ENCODE measurements around the gene AFMID. TPM values are rescaled to one million over a fixed set of nuclear protein-coding genes. Genes with fewer than 3 reads are reported as not detected.

AFMID gene
- total and polyA plus RNA-seq, 2 donors (not counting 1 experiment from before 2014, with no cell fraction given): 18.2 to 24.8 TPM

- Mint-ChIP-seq H3K9me3 (ENCODE audit: insufficient read depth) (no peaks in the 10 kb centered on the region), H3K4me3 (peak overlapping the region; percentile 57), H3K27ac (peak overlapping the region; percentile 59), H3K4me1 (peaks cover 33% of the 10 kb centered on the region), H3K27me3 (no peaks in the 10 kb centered on the region)
- no peak overlapping the region for H3K9ac ChIP-seq (ENCODE audit: low read length)
- H2AFZ ChIP-seq (ENCODE audit: insufficient read depth, low read depth, low read length, poor library complexity, severe bottlenecking): peak overlapping the region; percentile 27
- H3K4me2 ChIP-seq (replicated peaks; ENCODE audit: low read depth, low read length, poor library complexity, severe bottlenecking): peak overlapping the region; percentile 62
- H3K27ac ChIP-seq (ENCODE audit: low read length in 2 of 2): no peak overlapping the region
- H3K9me3 ChIP-seq (ENCODE audit: control extremely low read depth in 1 of 3, control insufficient read depth in 2 of 3, insufficient read depth in 1 of 3, low read length in 2 of 3): no peaks in the 10 kb centered on the region
- intact Hi-C loops (cut with micrococcal nuclease): loop anchor here (1.0 to 5.0 kb wide), 7 partner anchors 25 to 232 kb away; partner anchors contain the start of genes SOCS3 and TMC8
- peaks cover 33 to 40% of the 10 kb centered on the region in 2 donors for H3K4me1 ChIP-seq (ENCODE audit: control insufficient read depth in 2 of 2, insufficient read depth in 2 of 2, low read length in 2 of 2)
- WGBS (ENCODE audit: insufficient coverage): 15% methylated on average over 27 of the region's 27 CpGs
- no peak for TF ChIP-seq EZH2 (IDR thresholded peaks at IDR 0.05; ENCODE audit: borderline replicate concordance, insufficient read depth, low read depth, low read length, poor library complexity, severe bottlenecking)
- TF ChIP-seq, protein P1, sequence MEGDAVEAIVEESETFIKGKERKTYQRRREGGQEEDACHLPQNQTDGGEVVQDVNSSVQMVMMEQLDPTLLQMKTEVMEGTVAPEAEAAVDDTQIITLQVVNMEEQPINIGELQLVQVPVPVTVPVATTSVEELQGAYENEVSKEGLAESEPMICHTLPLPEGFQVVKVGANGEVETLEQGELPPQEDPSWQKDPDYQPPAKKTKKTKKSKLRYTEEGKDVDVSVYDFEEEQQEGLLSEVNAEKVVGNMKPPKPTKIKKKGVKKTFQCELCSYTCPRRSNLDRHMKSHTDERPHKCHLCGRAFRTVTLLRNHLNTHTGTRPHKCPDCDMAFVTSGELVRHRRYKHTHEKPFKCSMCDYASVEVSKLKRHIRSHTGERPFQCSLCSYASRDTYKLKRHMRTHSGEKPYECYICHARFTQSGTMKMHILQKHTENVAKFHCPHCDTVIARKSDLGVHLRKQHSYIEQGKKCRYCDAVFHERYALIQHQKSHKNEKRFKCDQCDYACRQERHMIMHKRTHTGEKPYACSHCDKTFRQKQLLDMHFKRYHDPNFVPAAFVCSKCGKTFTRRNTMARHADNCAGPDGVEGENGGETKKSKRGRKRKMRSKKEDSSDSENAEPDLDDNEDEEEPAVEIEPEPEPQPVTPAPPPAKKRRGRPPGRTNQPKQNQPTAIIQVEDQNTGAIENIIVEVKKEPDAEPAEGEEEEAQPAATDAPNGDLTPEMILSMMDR (IDR thresholded peaks at IDR 0.05): peak; percentile 100
- CTCF ChIA-PET: interaction anchor here (0.5 to 6.1 kb wide), 45 partner anchors 8 to 483 kb away, joined by 3 to 83 read pairs (median 4); partner anchors contain the start of genes AFMID, TK1 and TMC8
- peaks cover 7% of the 10 kb centered on the region for H4K20me1 ChIP-seq (ENCODE audit: control insufficient read depth, insufficient read depth, low read length, poor library complexity, severe bottlenecking)
- no peak overlapping the region for H3K4me3 ChIP-seq (ENCODE audit: control extremely low read depth in 1 of 5, extremely low read depth in 1 of 5, insufficient read depth in 1 of 5, low read depth in 2 of 5, low read length in 4 of 5)
- peak; percentile 69 for ATAC-seq (ENCODE audit: low read depth)
- POLR2A ChIA-PET: interaction anchor here (0.5 to 2.0 kb wide), 6 partner anchors 22 to 139 kb away, joined by 3 to 7 read pairs (median 3); partner anchors contain the start of gene TMC8
- H3K27me3 ChIP-seq (replicated peaks in 1 of 4; ENCODE audit: control extremely low read depth in 1 of 4, control insufficient read depth in 3 of 4, insufficient read depth in 4 of 4, low read length in 3 of 4): no peaks in the 10 kb centered on the region
- no peaks in the 10 kb centered on the region for H3K36me3 ChIP-seq (replicated peaks in 1 of 2; ENCODE audit: control extremely low read depth in 1 of 2, control insufficient read depth in 1 of 2, extremely low read depth in 1 of 2, insufficient read depth in 2 of 2, low read length in 1 of 2)
- DNase-seq: peak; percentile 89
- no peaks in the 10 kb centered on the region for H3K79me2 ChIP-seq (ENCODE audit: control insufficient read depth, insufficient read depth, low read length)
Measured at GRCh38 chr17:78250891-78251772, 64.0 kb downstream of the AFMID start.
